HepG2 (cell line): ENCODE measurements around the gene POFUT1. TPM values are rescaled to one million over a fixed set of nuclear protein-coding genes. Genes with fewer than 3 reads are reported as not detected.
A peak's percentile ranks its signal among the peaks of the same experiment; 100 is the strongest.

Experiments
- CHCHD3 ChIP-seq: sonication (generic); formaldehyde crosslinking; IDR thresholded peaks from 2 replicates; pipeline ENCODE4 v1.8.0; 2022; ENCODE audit warnings: mild to moderate bottlenecking, missing genetic modification reagents, moderate library complexity
- CHD4 ChIP-seq: fragments of 200-600 bp; sonication (generic); IDR thresholded peaks from 2 replicates; pipeline ENCODE4 v1.7.0; 2017; ENCODE audit warnings: mild to moderate bottlenecking, low read length, borderline replicate concordance
- HMG20B ChIP-seq: conservative IDR thresholded peaks from 2 replicates; pipeline ENCODE4 v1.6.1; 2016; ENCODE audit warnings: missing genetic modification reagents, missing compliant biosample characterization
- HOXD1 ChIP-seq: sonication (generic); formaldehyde crosslinking; IDR thresholded peaks from 2 replicates; pipeline ENCODE4 v1.5.0; 2020; ENCODE audit warnings: missing genetic modification reagents
- NFE2L1 ChIP-seq: sonication (generic); formaldehyde crosslinking; IDR thresholded peaks from 2 replicates; pipeline ENCODE4 v1.4.0; 2020; ENCODE audit warnings: missing genetic modification reagents, mild to moderate bottlenecking, borderline replicate concordance
- NR2F6 ChIP-seq, 2 experiments: IDR thresholded peaks; 2 replicates each; pipeline ENCODE4 v1.6.1; 2016; ENCODE audit warnings: antibody characterized with exemption in 1 of 2, mild to moderate bottlenecking in 1 of 2
- SP1 ChIP-seq, 2 experiments: fragments of 450-650 bp in 1 of 2; sonication (generic) in 1 of 2; formaldehyde crosslinking in 1 of 2; IDR thresholded peaks; 2 replicates each; pipeline versions ENCODE4 v1.4.0 to v1.6.1; 2016 to 2020; ENCODE audit warnings: missing genetic modification reagents in 1 of 2
- SRSF1 ChIP-seq: fragments of 200-400 bp; formaldehyde crosslinking; optimal IDR thresholded peaks from 2 replicates; pipeline ENCODE3; 2017; ENCODE audit warnings: mild to moderate bottlenecking, low read depth, low read length, moderate library complexity
- XBP1 ChIP-seq: sonication (generic); formaldehyde crosslinking; IDR thresholded peaks from 2 replicates; pipeline ENCODE4 v1.5.0; 2020; ENCODE audit warnings: missing genetic modification reagents
- ZNF282 ChIP-seq: fragments of 450-650 bp; IDR thresholded peaks from 2 replicates; pipeline ENCODE4 v1.6.1; 2018; ENCODE audit not compliant: partially characterized antibody
- ZNF441 ChIP-seq: sonication (generic); formaldehyde crosslinking; IDR thresholded peaks from 2 replicates; pipeline ENCODE4 v1.7.0; 2021; ENCODE audit warnings: missing genetic modification reagents, borderline replicate concordance
- ZNF674 ChIP-seq: sonication (generic); formaldehyde crosslinking; IDR thresholded peaks from 2 replicates; pipeline ENCODE4 v1.5.0; 2020; ENCODE audit warnings: low read depth, mild to moderate bottlenecking, missing genetic modification reagents
- polyA plus RNA-seq, 8 experiments: library from polyadenylated mRNA; depleted of rRNA in 3 of 8; stranded (reverse) in 7 of 8; unstranded in 1 of 8; fragments of >200 nt; fragmentation: Illumina TruSeq in 4 of 8; extraction: Trizol in 4 of 8; gene quantifications; 2 replicates each; pipeline versions ENCODE4 v1.2.1 to v1.2.3, GENCODE V29; 2011 to 2016; ENCODE audit warnings: low read depth in 4 of 8, missing spikeins in 1 of 8, mixed read lengths in 1 of 8; ENCODE audit not compliant: insufficient read depth in 1 of 8
- total RNA-seq, 5 experiments: library from RNA; depleted of rRNA; stranded (reverse); fragments of >200 nt; fragmentation: Illumina TruSeq; extraction: Trizol; gene quantifications; 2 replicates each; pipeline ENCODE4 v1.2.3, GENCODE V29; 2016; ENCODE audit warnings: low read depth in 1 of 5
- TF ChIP-seq, protein P1 (sequence below): sonication (generic); formaldehyde crosslinking; IDR thresholded peaks from 2 replicates; pipeline ENCODE4 v1.4.0; 2020; ENCODE audit warnings: missing genetic modification reagents, borderline replicate concordance
- TF ChIP-seq, protein P2 (sequence below): sonication (generic); formaldehyde crosslinking; IDR thresholded peaks from 2 replicates; pipeline ENCODE4 v1.4.0; 2020; ENCODE audit warnings: mild to moderate bottlenecking, missing genetic modification reagents, borderline replicate concordance
- TF ChIP-seq, protein P3 (sequence below): sonication (generic); formaldehyde crosslinking; IDR thresholded peaks from 2 replicates; pipeline ENCODE4 v1.5.0; 2020; ENCODE audit warnings: mild to moderate bottlenecking, missing genetic modification reagents
- TF ChIP-seq, protein P4 (sequence below): sonication (generic); formaldehyde crosslinking; IDR thresholded peaks from 2 replicates; pipeline ENCODE4 v1.4.0; 2020; ENCODE audit warnings: missing genetic modification reagents; ENCODE audit errors: not compliant biosample characterization

The POFUT1 gene
- total and polyA plus RNA-seq, 2 of the 13 experiments (the other 11 are each of a cell fraction or from before 2014, with no cell fraction given): 35.5 to 58.3 TPM

DNA sequence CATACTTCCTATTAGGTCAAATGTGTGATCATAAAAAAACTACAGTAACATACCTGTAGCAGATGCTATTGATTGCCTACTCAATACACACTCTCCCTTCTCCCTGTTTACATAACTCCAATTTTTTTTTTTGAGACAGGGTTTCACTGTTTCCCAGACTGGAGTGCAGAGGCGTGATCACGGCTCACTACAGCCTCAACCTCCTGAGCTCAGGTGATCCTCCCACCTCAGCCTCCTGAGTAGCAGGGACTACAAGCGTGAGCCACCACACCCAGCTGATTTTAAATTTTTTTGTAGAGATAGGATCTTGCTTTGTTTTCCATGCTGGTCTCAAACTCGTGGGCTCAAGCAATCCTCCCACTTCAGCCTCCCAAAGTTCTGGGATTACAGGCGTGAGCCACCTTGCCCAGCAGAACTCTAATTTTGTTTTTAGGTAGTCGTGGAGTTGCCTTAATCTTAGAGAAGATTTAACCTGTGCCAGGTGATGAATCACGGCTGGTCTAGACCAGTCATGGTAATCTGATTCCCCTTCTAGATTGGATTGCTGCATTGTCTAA, 55.8 kb downstream of the POFUT1 start (continued):
- TF ChIP-seq, protein P1, sequence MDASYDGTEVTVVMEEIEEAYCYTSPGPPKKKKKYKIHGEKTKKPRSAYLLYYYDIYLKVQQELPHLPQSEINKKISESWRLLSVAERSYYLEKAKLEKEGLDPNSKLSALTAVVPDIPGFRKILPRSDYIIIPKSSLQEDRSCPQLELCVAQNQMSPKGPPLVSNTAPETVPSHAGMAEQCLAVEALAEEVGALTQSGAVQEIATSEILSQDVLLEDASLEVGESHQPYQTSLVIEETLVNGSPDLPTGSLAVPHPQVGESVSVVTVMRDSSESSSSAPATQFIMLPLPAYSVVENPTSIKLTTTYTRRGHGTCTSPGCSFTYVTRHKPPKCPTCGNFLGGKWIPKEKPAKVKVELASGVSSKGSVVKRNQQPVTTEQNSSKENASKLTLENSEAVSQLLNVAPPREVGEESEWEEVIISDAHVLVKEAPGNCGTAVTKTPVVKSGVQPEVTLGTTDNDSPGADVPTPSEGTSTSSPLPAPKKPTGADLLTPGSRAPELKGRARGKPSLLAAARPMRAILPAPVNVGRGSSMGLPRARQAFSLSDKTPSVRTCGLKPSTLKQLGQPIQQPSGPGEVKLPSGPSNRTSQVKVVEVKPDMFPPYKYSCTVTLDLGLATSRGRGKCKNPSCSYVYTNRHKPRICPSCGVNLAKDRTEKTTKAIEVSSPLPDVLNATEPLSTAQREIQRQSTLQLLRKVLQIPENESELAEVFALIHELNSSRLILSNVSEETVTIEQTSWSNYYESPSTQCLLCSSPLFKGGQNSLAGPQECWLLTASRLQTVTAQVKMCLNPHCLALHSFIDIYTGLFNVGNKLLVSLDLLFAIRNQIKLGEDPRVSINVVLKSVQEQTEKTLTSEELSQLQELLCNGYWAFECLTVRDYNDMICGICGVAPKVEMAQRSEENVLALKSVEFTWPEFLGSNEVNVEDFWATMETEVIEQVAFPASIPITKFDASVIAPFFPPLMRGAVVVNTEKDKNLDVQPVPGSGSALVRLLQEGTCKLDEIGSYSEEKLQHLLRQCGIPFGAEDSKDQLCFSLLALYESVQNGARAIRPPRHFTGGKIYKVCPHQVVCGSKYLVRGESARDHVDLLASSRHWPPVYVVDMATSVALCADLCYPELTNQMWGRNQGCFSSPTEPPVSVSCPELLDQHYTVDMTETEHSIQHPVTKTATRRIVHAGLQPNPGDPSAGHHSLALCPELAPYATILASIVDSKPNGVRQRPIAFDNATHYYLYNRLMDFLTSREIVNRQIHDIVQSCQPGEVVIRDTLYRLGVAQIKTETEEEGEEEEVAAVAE (CRISPR knock-in tag): no peak
- TF ChIP-seq XBP1 (CRISPR knock-in tag): no peak
- no peak for TF ChIP-seq CHD4
- TF ChIP-seq HOXD1 (CRISPR knock-in tag): peak; percentile 41; the same call in 1 of the 2 replicates
- TF ChIP-seq, protein P2, sequence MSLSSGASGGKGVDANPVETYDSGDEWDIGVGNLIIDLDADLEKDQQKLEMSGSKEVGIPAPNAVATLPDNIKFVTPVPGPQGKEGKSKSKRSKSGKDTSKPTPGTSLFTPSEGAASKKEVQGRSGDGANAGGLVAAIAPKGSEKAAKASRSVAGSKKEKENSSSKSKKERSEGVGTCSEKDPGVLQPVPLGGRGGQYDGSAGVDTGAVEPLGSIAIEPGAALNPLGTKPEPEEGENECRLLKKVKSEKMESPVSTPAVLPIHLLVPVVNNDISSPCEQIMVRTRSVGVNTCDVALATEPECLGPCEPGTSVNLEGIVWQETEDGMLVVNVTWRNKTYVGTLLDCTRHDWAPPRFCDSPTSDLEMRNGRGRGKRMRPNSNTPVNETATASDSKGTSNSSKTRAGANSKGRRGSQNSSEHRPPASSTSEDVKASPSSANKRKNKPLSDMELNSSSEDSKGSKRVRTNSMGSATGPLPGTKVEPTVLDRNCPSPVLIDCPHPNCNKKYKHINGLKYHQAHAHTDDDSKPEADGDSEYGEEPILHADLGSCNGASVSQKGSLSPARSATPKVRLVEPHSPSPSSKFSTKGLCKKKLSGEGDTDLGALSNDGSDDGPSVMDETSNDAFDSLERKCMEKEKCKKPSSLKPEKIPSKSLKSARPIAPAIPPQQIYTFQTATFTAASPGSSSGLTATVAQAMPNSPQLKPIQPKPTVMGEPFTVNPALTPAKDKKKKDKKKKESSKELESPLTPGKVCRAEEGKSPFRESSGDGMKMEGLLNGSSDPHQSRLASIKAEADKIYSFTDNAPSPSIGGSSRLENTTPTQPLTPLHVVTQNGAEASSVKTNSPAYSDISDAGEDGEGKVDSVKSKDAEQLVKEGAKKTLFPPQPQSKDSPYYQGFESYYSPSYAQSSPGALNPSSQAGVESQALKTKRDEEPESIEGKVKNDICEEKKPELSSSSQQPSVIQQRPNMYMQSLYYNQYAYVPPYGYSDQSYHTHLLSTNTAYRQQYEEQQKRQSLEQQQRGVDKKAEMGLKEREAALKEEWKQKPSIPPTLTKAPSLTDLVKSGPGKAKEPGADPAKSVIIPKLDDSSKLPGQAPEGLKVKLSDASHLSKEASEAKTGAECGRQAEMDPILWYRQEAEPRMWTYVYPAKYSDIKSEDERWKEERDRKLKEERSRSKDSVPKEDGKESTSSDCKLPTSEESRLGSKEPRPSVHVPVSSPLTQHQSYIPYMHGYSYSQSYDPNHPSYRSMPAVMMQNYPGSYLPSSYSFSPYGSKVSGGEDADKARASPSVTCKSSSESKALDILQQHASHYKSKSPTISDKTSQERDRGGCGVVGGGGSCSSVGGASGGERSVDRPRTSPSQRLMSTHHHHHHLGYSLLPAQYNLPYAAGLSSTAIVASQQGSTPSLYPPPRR: no peak
- peak; percentile 24; the same call in 1 of the 2 replicates for TF ChIP-seq NR2F6 (IDR thresholded peaks at IDR 0.05)
- TF ChIP-seq NR2F6 (CRISPR knock-in tag; IDR thresholded peaks at IDR 0.05): peak; percentile 19; the same call in 1 of the 2 replicates
- TF ChIP-seq, protein P3, sequence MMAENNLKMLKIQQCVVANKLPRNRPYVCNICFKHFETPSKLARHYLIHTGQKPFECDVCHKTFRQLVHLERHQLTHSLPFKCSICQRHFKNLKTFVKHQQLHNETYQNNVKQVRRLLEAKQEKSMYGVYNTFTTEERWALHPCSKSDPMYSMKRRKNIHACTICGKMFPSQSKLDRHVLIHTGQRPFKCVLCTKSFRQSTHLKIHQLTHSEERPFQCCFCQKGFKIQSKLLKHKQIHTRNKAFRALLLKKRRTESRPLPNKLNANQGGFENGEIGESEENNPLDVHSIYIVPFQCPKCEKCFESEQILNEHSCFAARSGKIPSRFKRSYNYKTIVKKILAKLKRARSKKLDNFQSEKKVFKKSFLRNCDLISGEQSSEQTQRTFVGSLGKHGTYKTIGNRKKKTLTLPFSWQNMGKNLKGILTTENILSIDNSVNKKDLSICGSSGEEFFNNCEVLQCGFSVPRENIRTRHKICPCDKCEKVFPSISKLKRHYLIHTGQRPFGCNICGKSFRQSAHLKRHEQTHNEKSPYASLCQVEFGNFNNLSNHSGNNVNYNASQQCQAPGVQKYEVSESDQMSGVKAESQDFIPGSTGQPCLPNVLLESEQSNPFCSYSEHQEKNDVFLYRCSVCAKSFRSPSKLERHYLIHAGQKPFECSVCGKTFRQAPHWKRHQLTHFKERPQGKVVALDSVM (CRISPR knock-in tag): peak; percentile 100
- TF ChIP-seq ZNF441 (CRISPR knock-in tag): no peak
- no peak for TF ChIP-seq SP1 (IDR thresholded peaks at IDR 0.05)
- no peak for TF ChIP-seq SP1 (CRISPR knock-in tag; IDR thresholded peaks at IDR 0.05)
- TF ChIP-seq NFE2L1: no peak
- TF ChIP-seq SRSF1: no peak
- no peak for TF ChIP-seq HMG20B (CRISPR knock-in tag)
- no peak for TF ChIP-seq ZNF282
- TF ChIP-seq ZNF674 (CRISPR knock-in tag): no peak
- TF ChIP-seq, protein P4, sequence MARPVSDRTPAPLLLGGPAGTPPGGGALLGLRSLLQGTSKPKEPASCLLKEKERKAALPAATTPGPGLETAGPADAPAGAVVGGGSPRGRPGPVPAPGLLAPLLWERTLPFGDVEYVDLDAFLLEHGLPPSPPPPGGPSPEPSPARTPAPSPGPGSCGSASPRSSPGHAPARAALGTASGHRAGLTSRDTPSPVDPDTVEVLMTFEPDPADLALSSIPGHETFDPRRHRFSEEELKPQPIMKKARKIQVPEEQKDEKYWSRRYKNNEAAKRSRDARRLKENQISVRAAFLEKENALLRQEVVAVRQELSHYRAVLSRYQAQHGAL (CRISPR knock-in tag): no peak
- no peak for TF ChIP-seq CHCHD3 (CRISPR knock-in tag)
